Right renal pelvis (tissue), 4 donors: ENCODE results near the gene MAX. TPM values are rescaled to one million over a fixed set of nuclear protein-coding genes. Genes with fewer than 3 reads are reported as not detected.
"Not testable (repeated sequence)": the region's sequence is repeated elsewhere in the genome, so short reads cannot be mapped to it uniquely, and the experiment has no call there.

ENCODE experiments used
- DNase-seq, 4 donors: peaks; one replicate each; pipeline ENCODE4 v3.0.0-alpha.2; 2013; ENCODE audit warnings: low read depth in 4 of 4, low spot score in 3 of 4, missing footprints in 1 of 4
- polyA plus RNA-seq, 4 donors: library from polyadenylated mRNA; unstranded; fragments of 120-200 nt; gene quantifications; one replicate each; pipeline ENCODE4 v1.2.1, GENCODE V29; 2013; ENCODE audit not compliant: insufficient read length in 4 of 4

MAX gene
- polyA plus RNA-seq, 4 donors = 58.7 to 67.2 (median 62.4) TPM

DNA sequence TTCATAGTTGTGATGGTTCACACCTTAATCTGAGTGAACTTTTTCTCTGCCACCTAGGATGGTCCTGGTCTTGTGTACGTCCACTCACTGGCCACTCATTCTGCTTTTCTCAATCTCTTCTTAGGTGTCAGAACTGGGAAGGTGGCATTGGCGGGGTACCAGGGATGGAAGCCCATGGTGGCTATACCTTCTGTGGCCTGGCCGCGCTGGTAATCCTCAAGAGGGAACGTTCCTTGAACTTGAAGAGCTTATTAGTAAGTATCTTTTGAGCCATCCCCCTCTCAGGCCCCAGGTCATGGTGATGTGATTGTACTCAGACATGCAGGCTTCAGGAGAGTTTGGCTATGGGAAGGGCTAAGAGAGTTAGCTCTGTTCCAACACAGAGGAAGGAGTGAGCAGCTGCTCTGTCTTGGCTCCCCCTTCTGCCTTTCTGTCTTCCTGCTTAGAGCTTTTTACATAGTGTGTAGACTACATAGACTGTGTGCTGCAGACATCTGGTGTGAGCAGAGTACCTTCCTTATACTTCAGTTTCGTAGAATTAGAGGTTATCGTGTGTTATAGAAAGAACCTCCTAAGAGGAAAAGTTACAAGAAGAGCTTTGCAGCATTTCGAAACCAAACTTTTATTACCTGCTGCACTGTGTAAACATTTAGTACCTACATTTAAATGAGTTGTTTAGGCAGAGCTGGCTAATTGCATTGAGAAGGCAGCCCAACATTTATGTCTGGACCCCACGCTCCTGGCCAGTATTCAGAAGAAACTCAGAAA is 61.5 kb downstream of the MAX start:
- DNase-seq = no peak

DNA sequence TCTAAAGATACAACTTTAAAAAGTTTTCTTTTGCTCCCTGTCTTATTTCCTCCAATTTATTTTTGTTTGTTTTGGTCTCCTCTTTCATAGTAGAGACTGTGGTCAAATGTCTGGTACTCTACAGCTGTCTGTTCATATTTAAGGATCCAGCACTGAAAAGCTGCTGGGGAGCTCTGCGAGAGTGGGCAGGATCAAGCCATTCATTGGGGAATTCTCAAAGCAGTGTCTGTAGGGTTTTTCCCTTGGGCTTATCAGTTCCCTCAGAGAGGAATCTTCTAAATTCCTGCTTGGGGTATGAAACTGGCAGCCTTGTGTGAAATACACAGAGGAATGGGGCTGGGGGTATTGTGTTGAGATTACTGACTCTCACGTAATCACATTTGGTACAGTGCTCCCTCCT is 63.4 kb downstream of the MAX start:
- no peak for DNase-seq

DNA sequence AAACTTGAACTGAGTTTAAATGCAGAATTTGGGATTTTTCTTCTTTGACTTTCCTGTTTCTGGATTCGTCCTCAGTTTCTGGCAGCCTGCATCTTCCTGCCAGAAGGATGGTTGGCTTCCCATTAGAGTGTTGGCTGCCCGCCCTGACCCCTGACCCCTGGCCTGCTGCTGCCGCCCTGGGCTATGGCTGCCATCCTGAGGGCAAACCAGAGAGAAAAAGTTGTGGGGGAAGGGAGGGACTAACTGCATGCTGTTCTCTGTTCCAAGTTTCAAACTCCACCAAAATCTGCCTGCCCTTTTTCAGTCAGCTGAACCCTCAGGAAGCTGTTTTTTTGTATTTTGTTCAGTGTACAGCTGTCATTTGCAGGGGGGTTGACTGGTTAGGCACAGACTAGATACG is 67.3 kb downstream of the MAX start:
- no peak for DNase-seq

DNA sequence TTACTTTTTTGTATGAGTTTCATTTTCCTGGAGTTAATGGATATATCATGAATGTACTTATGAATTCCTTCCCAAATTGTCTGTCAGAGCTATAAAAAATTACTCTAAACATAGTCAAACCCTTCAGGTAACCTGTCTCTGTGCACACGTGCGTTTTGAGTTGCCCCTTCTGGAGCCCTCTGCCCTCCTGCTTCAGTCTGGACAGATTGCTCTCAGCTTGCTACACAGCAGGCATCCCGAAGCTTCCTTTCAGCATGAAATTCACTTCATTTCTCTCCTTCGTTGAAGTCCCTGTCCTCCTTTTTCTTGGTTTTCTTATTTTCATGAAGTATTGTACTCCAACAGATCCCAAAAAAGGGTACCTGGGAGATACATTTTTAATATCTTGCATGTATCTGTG is 68.3 kb downstream of the MAX start:
- DNase-seq = no peak

DNA sequence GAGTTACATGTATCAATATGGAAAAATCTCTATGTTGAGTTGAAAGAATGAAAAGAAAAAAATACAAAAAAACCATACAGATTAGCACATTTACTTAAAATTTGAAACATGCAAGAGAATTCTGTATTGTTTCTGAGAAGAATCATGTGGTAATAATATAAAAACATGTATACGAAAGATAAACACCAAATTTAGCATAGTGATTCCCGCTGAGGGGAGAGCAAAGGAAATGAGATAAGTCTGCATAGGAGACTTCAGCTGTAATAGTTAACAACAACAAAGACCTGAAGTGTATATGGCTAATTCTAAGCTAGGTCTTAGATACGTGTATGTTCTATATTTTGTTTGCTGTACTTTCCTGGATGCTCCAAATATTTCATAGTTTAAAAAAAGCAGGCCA is 69.1 kb downstream of the MAX start:
- DNase-seq = no peak

DNA sequence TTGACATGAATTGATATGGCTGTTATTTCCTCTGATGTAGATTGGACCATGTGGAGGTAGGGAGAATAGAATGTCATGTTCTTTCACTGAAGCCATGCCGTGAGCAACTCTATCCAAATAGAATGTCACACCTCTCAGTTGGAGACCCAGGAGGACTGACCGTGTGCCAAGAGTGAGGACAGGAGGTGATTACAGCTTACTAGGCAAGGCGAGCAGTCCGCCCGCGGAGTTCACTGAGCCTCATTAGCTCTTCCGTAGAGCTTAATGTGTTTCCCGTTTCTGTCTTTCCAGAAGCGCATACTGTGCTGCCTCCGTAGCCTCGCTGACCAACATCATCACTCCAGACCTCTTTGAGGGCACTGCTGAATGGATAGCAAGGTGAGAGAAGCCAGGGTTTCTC is 70.0 kb downstream of the MAX start:
- no peak for DNase-seq

DNA sequence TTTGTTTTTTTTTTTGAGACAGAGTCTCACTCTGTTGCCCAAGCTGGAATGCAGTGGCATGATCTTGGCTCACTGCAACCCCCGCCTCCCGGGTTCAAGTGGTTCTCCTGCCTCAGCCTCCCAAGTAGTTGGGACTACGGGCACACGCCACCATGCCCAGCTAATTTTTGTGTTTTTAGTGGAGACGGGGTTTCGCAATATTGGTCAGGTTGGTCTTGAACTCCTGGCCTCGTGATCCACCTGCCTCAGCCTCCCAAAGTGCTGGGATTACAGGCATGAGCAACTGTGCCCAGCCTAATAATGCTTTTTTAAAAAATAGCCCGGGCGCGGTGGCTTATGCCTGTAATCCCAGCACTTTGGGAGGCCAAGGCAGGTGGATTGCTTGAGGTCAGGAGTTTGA is 71.0 kb downstream of the MAX start:
- not testable (repeated sequence) for DNase-seq

DNA sequence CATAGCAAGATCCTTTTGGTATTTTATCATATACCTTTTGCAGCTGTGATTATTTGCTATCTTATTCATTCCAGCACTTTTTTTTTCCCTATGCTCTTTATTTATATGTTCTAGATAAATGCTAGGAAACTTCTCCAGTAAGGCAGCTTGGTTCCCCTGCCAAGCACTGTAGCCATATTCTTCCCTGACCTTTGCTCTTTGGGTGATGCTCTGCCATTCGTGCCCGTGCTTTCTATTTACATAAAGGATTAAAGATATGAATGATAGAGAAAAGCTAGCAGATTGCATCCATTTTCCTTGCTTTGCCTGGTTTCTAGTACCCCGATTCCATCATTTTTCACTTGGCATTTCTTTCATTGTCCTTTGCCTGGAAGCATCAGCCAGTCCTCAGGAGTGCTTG is 73.4 kb downstream of the MAX start:
- no peak for DNase-seq

DNA sequence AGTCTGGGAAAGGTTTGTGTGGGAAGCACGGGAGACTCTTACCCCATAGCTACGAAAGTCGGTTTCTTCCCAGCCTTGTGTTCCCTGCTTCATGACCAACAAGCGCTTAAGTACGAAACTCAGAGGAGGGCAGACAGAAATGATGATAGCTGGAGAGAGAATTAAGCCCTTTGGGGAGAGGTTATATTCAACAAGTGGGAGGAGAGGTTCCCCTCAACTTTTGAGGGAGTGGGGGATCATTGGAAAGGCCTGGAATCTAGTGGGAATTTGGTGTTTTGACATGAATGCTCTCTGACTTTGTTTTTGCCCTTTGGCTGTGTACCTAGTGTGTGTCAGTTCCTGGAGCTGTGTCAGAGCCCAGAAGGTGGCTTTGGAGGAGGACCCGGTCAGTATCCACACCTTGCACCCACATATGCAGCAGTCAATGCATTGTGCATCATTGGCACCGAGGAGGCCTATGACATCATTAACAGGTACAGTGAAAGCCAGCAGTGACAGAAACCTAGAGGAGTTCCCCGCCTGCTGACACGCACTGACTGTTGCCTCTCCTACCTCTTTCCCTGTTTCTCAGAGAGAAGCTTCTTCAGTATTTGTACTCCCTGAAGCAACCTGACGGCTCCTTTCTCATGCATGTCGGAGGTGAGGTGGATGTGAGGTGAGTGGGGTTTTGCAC is 75.1 kb downstream of the MAX start:
- DNase-seq = no peak

DNA sequence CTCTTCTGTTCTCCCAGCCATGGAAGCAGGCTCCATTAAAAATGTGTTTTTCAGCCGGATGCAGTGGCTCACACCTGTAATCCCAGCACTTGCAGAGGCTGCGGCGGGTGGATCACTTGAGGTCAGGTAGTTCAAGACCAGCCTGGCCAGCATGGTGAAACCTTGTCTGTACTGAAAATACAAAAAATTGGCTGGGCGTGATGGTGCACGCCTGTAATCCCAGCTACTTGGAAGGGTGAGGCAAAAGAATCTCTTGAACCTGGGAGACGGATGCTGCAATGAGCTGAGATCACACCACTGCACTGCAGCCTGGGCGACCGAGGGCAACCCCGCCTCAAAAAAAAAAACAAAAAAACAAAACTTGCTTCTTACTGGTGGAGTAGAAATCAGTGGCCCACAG is 75.8 kb downstream of the MAX start:
- no peak for DNase-seq

DNA sequence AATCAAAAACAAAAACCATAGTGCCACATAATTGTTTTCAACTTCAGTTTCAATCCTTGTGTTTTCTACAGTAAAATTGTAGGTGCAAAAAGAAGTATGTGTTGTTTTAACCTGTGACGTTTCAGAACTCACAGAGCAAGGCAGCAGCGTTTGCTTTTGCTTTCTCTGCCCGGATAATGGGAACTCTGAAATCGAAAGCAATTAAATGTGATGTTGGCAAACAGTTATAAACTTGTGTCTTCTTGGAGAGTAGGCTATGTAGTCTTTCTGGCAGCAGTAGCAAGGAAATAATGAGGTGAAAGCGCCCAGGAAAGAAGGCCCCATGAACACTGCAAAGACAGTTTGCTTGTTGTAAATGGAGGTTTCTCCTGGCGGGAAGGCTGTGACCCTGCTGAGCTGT is 76.5 kb downstream of the MAX start:
- DNase-seq = no peak

Other genes with a start within 250 kb of the MAX start
- 10 to 100 TPM; 11.0 to 16.9 (median 12.1) TPM for gene SPTB, start 222.6 kb downstream of the MAX start, polyA plus RNA-seq
- 10 to 100 TPM; 55.9 to 65.6 (median 60.7) TPM for gene CHURC1, start 188.1 kb downstream of the MAX start, polyA plus RNA-seq
- 1 to 10 TPM in 2 of 4 donors, under 1 TPM in 2; 0.55 to 2.5 (median 1.1) TPM for gene GPX2, start 159.8 kb downstream of the MAX start, polyA plus RNA-seq
- gene RAB15, start 130.2 kb downstream of the MAX start, polyA plus RNA-seq = 10 to 100 TPM; 19.3 to 27.4 (median 22.6) TPM
- 10 to 100 TPM; 26.1 to 36.3 (median 30.6) TPM for gene FNTB, start 115.6 kb downstream of the MAX start, polyA plus RNA-seq